Measurements from ENCODE around the gene FCGR1A.
"Not testable (repeated sequence)": the region's sequence is repeated elsewhere in the genome, so short reads cannot be mapped to it uniquely, and the experiment has no call there.

FCGR1A gene

GRCh38 chr1:149782600-149782999 lies at the start of gene FCGR1A:
Gene FCGR1A (plus strand): TSS chr1:149782694. CDS start chr1:149782744, 50 bp downstream.
- not testable (repeated sequence) for DNase-seq (ENCODE audit: low spot score)

- DNase-seq (ENCODE audit: low spot score) = not testable (repeated sequence)
Measured at GRCh38 chr1:149732781-149733180, 49.7 kb upstream of the FCGR1A start.

GRCh38 chr1:149734692-149735091 lies 47.8 kb upstream of the FCGR1A start:
- DNase-seq (ENCODE audit: low spot score) = not testable (repeated sequence)

GRCh38 chr1:149740148-149740581 lies 42.3 kb upstream of the FCGR1A start:
- not testable (repeated sequence) for DNase-seq (ENCODE audit: low spot score)

- not testable (repeated sequence) for DNase-seq (ENCODE audit: low spot score)
Measured at GRCh38 chr1:149740590-149741230, 41.8 kb upstream of the FCGR1A start.

GRCh38 chr1:149741914-149742313 lies 40.6 kb upstream of the FCGR1A start:
- not testable (repeated sequence) for DNase-seq (ENCODE audit: low spot score)

GRCh38 chr1:149746463-149747356 lies 35.8 kb upstream of the FCGR1A start:
- not testable (repeated sequence) for DNase-seq (ENCODE audit: low spot score)

GRCh38 chr1:149747359-149748143 lies 34.9 kb upstream of the FCGR1A start:
- not testable (repeated sequence) for DNase-seq (ENCODE audit: low spot score)

- DNase-seq (ENCODE audit: low spot score) = not testable (repeated sequence)
Measured at GRCh38 chr1:149748144-149748500, 34.4 kb upstream of the FCGR1A start.

- DNase-seq (ENCODE audit: low spot score) = not testable (repeated sequence)
Measured at GRCh38 chr1:149750562-149750961, 31.9 kb upstream of the FCGR1A start.

- not testable (repeated sequence) for DNase-seq (ENCODE audit: low spot score)
Measured at GRCh38 chr1:149752186-149752585, 30.3 kb upstream of the FCGR1A start.

GRCh38 chr1:149753466-149753865 lies 29.0 kb upstream of the FCGR1A start:
- DNase-seq (ENCODE audit: low spot score) = not testable (repeated sequence)

GRCh38 chr1:149755294-149755693 lies 27.2 kb upstream of the FCGR1A start:
- not testable (repeated sequence) for DNase-seq (ENCODE audit: low spot score)

GRCh38 chr1:149762294-149762693 lies 20.2 kb upstream of the FCGR1A start:
- not testable (repeated sequence) for DNase-seq (ENCODE audit: low spot score)

- not testable (repeated sequence) for DNase-seq (ENCODE audit: low spot score)
Measured at GRCh38 chr1:149764087-149764800, 18.2 kb upstream of the FCGR1A start.

GRCh38 chr1:149766241-149766640 lies 16.3 kb upstream of the FCGR1A start:
- DNase-seq (ENCODE audit: low spot score) = not testable (repeated sequence)

GRCh38 chr1:149769216-149769615 lies 13.3 kb upstream of the FCGR1A start:
- DNase-seq (ENCODE audit: low spot score) = not testable (repeated sequence)

- DNase-seq (ENCODE audit: low spot score) = not testable (repeated sequence)
Measured at GRCh38 chr1:149770661-149771060, 11.8 kb upstream of the FCGR1A start.

- not testable (repeated sequence) for DNase-seq (ENCODE audit: low spot score)
Measured at GRCh38 chr1:149771653-149772425, 10.7 kb upstream of the FCGR1A start.

- not testable (repeated sequence) for DNase-seq (ENCODE audit: low spot score)
Measured at GRCh38 chr1:149775510-149776147, 6.9 kb upstream of the FCGR1A start.

Data from pons (tissue), 1 donor.